Measurements from ENCODE around the gene ERCC6.

The ERCC6 gene

DNA sequence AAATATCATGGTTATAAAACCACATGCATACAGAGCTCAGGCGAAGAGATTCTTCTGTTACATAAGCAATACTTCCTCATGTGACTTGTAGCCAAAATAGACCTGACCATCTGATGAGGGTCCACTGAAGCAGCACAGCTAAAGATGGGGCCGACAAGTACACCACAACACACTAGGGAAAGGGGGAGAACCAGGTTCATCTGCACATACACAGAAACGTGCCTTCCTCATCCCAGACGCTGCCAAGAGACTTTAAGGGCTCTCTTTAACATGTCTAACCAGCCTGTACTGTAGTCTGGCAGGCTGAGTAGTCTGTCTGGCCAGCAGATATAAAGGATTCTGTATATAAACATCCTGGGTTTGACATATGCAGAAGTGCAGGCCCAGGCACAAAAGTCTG is 30.3 kb downstream of the ERCC6 start:
- H3K4me2 ChIP-seq (ENCODE audit: low read depth, low read length, poor library complexity, severe bottlenecking): no peak overlapping the region

DNA sequence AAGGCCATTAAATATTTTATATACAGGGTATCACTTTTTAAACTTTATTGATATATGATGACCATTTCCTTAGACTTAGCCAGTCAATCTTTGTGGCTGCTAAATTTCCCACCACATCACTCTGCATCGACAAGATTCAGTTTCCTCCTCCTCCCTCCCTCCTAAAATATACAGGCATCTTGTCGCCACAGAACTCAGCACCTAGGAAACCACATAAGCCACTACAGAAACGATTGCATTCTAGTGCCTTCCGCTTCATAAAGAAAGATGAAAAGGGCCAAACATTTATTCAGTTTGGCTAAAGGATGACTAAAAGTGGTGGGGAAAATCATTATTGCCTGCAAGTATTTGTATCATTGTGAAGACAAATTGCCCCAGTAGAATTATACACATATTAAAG is 30.7 kb downstream of the ERCC6 start:
- no peak overlapping the region for H3K4me2 ChIP-seq (ENCODE audit: low read depth, low read length, poor library complexity, severe bottlenecking)

More for the DNA sequence above, 30.3 kb downstream of the ERCC6 start:
- no peak overlapping the region for H2AFZ ChIP-seq (ENCODE audit: low read length)
- H3K9me2 ChIP-seq (replicated peaks; ENCODE audit: low read depth, low read length): no peaks in the 10 kb centered on the region
- H3K9me3 ChIP-seq (ENCODE audit: insufficient read depth, low read depth, low read length): no peaks in the 10 kb centered on the region
- no peak overlapping the region for H3K9ac ChIP-seq (ENCODE audit: low read depth, low read length, poor library complexity, severe bottlenecking)
- no peaks in the 10 kb centered on the region for H3F3A ChIP-seq (ENCODE audit: low read depth)
- peaks cover 11% of the 10 kb centered on the region for H3K4me1 ChIP-seq (ENCODE audit: insufficient read depth, low read length, poor library complexity, severe bottlenecking)
- TF ChIP-seq, protein P1, sequence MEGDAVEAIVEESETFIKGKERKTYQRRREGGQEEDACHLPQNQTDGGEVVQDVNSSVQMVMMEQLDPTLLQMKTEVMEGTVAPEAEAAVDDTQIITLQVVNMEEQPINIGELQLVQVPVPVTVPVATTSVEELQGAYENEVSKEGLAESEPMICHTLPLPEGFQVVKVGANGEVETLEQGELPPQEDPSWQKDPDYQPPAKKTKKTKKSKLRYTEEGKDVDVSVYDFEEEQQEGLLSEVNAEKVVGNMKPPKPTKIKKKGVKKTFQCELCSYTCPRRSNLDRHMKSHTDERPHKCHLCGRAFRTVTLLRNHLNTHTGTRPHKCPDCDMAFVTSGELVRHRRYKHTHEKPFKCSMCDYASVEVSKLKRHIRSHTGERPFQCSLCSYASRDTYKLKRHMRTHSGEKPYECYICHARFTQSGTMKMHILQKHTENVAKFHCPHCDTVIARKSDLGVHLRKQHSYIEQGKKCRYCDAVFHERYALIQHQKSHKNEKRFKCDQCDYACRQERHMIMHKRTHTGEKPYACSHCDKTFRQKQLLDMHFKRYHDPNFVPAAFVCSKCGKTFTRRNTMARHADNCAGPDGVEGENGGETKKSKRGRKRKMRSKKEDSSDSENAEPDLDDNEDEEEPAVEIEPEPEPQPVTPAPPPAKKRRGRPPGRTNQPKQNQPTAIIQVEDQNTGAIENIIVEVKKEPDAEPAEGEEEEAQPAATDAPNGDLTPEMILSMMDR (conservative IDR thresholded peaks at IDR 0.05; ENCODE audit: low read length): no peak
- no peak for TF ChIP-seq EZH2phosphoT487 (IDR thresholded peaks at IDR 0.05; ENCODE audit: borderline replicate concordance)
- H4K20me1 ChIP-seq (ENCODE audit: insufficient read depth, low read length, poor library complexity, severe bottlenecking): peaks cover 48% of the 10 kb centered on the region
- H3K79me2 ChIP-seq (ENCODE audit: insufficient read depth, low read length): no peaks in the 10 kb centered on the region
- peaks cover 44% of the 10 kb centered on the region for H3K27me3 ChIP-seq (ENCODE audit: insufficient read depth, low read length, poor library complexity, severe bottlenecking)
- H3K4me3 ChIP-seq (ENCODE audit: low read length, poor library complexity, severe bottlenecking): no peak overlapping the region
- no peaks in the 10 kb centered on the region for H3K36me3 ChIP-seq (ENCODE audit: insufficient read depth, low read length)

DNA sequence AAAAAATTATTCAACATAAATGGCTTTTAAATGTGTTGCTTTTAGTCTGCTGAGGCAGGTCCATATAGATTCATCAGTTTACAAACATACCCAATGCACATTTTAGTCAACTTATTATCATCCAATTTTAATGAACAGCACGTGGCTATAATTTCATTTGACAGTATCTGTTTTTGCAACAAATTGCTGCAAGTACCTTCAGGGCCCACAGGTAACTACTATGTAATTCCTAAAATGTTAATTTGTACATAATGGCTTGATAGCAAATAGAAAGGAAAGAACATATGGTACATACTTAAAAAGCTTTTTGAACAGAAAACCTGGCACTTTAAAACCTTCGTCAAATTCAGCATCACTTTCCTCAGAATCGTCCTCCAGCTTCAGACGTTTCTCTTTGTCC is 33.3 kb downstream of the ERCC6 start:
- Histone ChIP-seq H3K79me2 (ENCODE audit: insufficient read depth, low read length) (no peaks in the 10 kb centered on the region), H2AFZ (ENCODE audit: low read length) (no peak overlapping the region), H3K9me3 (ENCODE audit: insufficient read depth, low read depth, low read length) (no peaks in the 10 kb centered on the region), H4K20me1 (ENCODE audit: insufficient read depth, low read length, poor library complexity, severe bottlenecking) (peaks cover 35% of the 10 kb centered on the region), H3K36me3 (ENCODE audit: insufficient read depth, low read length) (no peaks in the 10 kb centered on the region), H3K9ac (ENCODE audit: low read depth, low read length, poor library complexity, severe bottlenecking) (no peak overlapping the region), H3K4me2 (ENCODE audit: low read depth, low read length, poor library complexity, severe bottlenecking) (no peak overlapping the region), H3K4me1 (ENCODE audit: insufficient read depth, low read length, poor library complexity, severe bottlenecking) (peaks cover 11% of the 10 kb centered on the region), H3K27me3 (ENCODE audit: insufficient read depth, low read length, poor library complexity, severe bottlenecking) (peaks cover 44% of the 10 kb centered on the region), H3K9me2 (replicated peaks; ENCODE audit: low read depth, low read length) (no peaks in the 10 kb centered on the region), H3F3A (ENCODE audit: low read depth) (no peaks in the 10 kb centered on the region), H3K4me3 (ENCODE audit: low read length, poor library complexity, severe bottlenecking) (no peak overlapping the region)
- TF ChIP-seq, protein P1 (conservative IDR thresholded peaks at IDR 0.05; ENCODE audit: low read length): no peak
- no peak for TF ChIP-seq EZH2phosphoT487 (IDR thresholded peaks at IDR 0.05; ENCODE audit: borderline replicate concordance)

More for the DNA sequence above, 30.7 kb downstream of the ERCC6 start:
- Histone ChIP-seq H3K9me3 (ENCODE audit: insufficient read depth, low read depth, low read length) (no peaks in the 10 kb centered on the region), H3K36me3 (ENCODE audit: insufficient read depth, low read length) (no peaks in the 10 kb centered on the region), H3K4me1 (ENCODE audit: insufficient read depth, low read length, poor library complexity, severe bottlenecking) (peaks cover 11% of the 10 kb centered on the region), H2AFZ (ENCODE audit: low read length) (no peak overlapping the region), H3K4me3 (ENCODE audit: low read length, poor library complexity, severe bottlenecking) (no peak overlapping the region), H3K9ac (ENCODE audit: low read depth, low read length, poor library complexity, severe bottlenecking) (no peak overlapping the region), H3K9me2 (replicated peaks; ENCODE audit: low read depth, low read length) (no peaks in the 10 kb centered on the region), H3F3A (ENCODE audit: low read depth) (no peaks in the 10 kb centered on the region), H4K20me1 (ENCODE audit: insufficient read depth, low read length, poor library complexity, severe bottlenecking) (peaks cover 48% of the 10 kb centered on the region), H3K79me2 (ENCODE audit: insufficient read depth, low read length) (no peaks in the 10 kb centered on the region), H3K27me3 (ENCODE audit: insufficient read depth, low read length, poor library complexity, severe bottlenecking) (peaks cover 44% of the 10 kb centered on the region)
- TF ChIP-seq, protein P1 (conservative IDR thresholded peaks at IDR 0.05; ENCODE audit: low read length): no peak
- peak; percentile 77 for TF ChIP-seq EZH2phosphoT487 (IDR thresholded peaks at IDR 0.05; ENCODE audit: borderline replicate concordance)
